NB4 (cell line): ENCODE data around the gene CLASP1.
A peak's percentile ranks its signal among the peaks of the same experiment; 100 is the strongest.
"Not testable (repeated sequence)": the region's sequence is repeated elsewhere in the genome, so short reads cannot be mapped to it uniquely, and the experiment has no call there.

Source experiments
- DNase-seq: peaks from one replicate; pipeline ENCODE4 v3.0.0; 2010; ENCODE audit warnings: low read depth
- H3K4me3 ChIP-seq: one replicate; pipeline ENCODE4 v1.5.1; 2011; ENCODE audit warnings: mild to moderate bottlenecking, low read depth, low read length, moderate library complexity
- CTCF ChIP-seq: IDR thresholded peaks from one replicate; pipeline ENCODE4 v1.5.1; 2012; ENCODE audit warnings: low read depth, low read length
- MAX ChIP-seq: IDR thresholded peaks from 2 replicates; pipeline ENCODE4 v1.6.1; 2011; ENCODE audit warnings: low read depth, low read length
- MYC ChIP-seq: IDR thresholded peaks from 2 replicates; pipeline ENCODE4 v1.6.1; 2011; ENCODE audit warnings: low read depth, low read length
- POLR2A ChIP-seq: IDR thresholded peaks from 2 replicates; pipeline ENCODE4 v1.6.1; 2011; ENCODE audit warnings: mild to moderate bottlenecking; ENCODE audit not compliant: insufficient read length; ENCODE audit errors: extremely low read depth

The CLASP1 gene

GRCh38 chr2:121644715-121645114 is 4.5 kb downstream of the CLASP1 start:
- no peak for DNase-seq
- H3K4me3 ChIP-seq: no peak overlapping the region
- TF ChIP-seq MAX (no peak), CTCF (no peak), POLR2A (no peak), MYC (no peak)

- no peak overlapping the region for H3K4me3 ChIP-seq
- no peak for TF ChIP-seq CTCF
- TF ChIP-seq MAX: no peak
- no peak for TF ChIP-seq MYC
- TF ChIP-seq POLR2A: no peak
- DNase-seq: no peak
Observed at GRCh38 chr2:121643877-121644276, 5.4 kb downstream of the CLASP1 start.

GRCh38 chr2:121640380-121641316 is 8.6 kb downstream of the CLASP1 start:
- H3K4me3 ChIP-seq: no peak overlapping the region
- TF ChIP-seq MAX (no peak), MYC (no peak), CTCF (no peak), POLR2A (no peak)
- no peak for DNase-seq

- H3K4me3 ChIP-seq, DNase-seq: not testable (repeated sequence)
Observed at GRCh38 chr2:121639846-121640245, 9.4 kb downstream of the CLASP1 start.

- no peak overlapping the region for H3K4me3 ChIP-seq
- peak; percentile 57 for DNase-seq
- no peak for TF ChIP-seq MYC
- TF ChIP-seq POLR2A: no peak
- no peak for TF ChIP-seq MAX
- TF ChIP-seq CTCF: no peak
Observed at GRCh38 chr2:121638333-121638732, 10.9 kb downstream of the CLASP1 start.

GRCh38 chr2:121635371-121635770 is 13.9 kb downstream of the CLASP1 start:
- H3K4me3 ChIP-seq: no peak overlapping the region

More at GRCh38 chr2:121635371-121635770, 13.9 kb downstream of the CLASP1 start:
- DNase-seq: peak; percentile 42
- TF ChIP-seq POLR2A (no peak), MYC (no peak), CTCF (no peak), MAX (no peak)
